GM12865 (cell line): ENCODE measurements around the gene GPC5.

Experiments used
- DNase-seq: peaks from one replicate; pipeline ENCODE4 v3.0.0; 2010; ENCODE audit warnings: low read depth
- H3K4me3 ChIP-seq: 2 replicates; pipeline ENCODE4 v1.5.1; 2011; ENCODE audit warnings: mild to moderate bottlenecking, low read depth, low read length, control low read depth
- CTCF ChIP-seq: IDR thresholded peaks from 2 replicates; pipeline ENCODE4 v1.5.1; 2011; ENCODE audit warnings: low read length, control low read depth, low read depth, inconsistent platforms; ENCODE audit not compliant: insufficient read depth; ENCODE audit errors: missing control alignments

Gene GPC5

GRCh38 chr13:92823059-92823458, 1424.6 kb downstream of the GPC5 start:
- no peak for DNase-seq
- TF ChIP-seq CTCF = no peak

GRCh38 chr13:92825938-92826596, 1427.6 kb downstream of the GPC5 start:
- DNase-seq = no peak
- TF ChIP-seq CTCF = no peak
- H3K4me3 ChIP-seq = no peak overlapping the region

More at GRCh38 chr13:92823059-92823458, 1424.6 kb downstream of the GPC5 start:
- no peak overlapping the region for H3K4me3 ChIP-seq

GRCh38 chr13:92827503-92827902, 1429.1 kb downstream of the GPC5 start:
- TF ChIP-seq CTCF = no peak
- H3K4me3 ChIP-seq = no peak overlapping the region
- no peak for DNase-seq

- no peak for DNase-seq
- H3K4me3 ChIP-seq = no peak overlapping the region
- no peak for TF ChIP-seq CTCF
These were observed 1431.5 kb downstream of the GPC5 start for GRCh38 chr13:92829930-92830329.

GRCh38 chr13:92830821-92831220, 1432.4 kb downstream of the GPC5 start:
- no peak for DNase-seq
- H3K4me3 ChIP-seq = no peak overlapping the region
- no peak for TF ChIP-seq CTCF

- no peak for TF ChIP-seq CTCF
- H3K4me3 ChIP-seq = no peak overlapping the region
- DNase-seq = no peak
These were observed 1434.7 kb downstream of the GPC5 start for GRCh38 chr13:92833071-92833470.

GRCh38 chr13:92836171-92836570, 1437.8 kb downstream of the GPC5 start:
- no peak for TF ChIP-seq CTCF
- DNase-seq = no peak
- no peak overlapping the region for H3K4me3 ChIP-seq
